Naive thymus-derived CD4-positive, alpha-beta T cell (primary cell): Measurements from ENCODE around the gene GABARAPL1. TPM values are rescaled to one million over a fixed set of nuclear protein-coding genes. Genes with fewer than 3 reads are reported as not detected.

Experiments used
- ATAC-seq: fragments of 150-1000 bp; cut with Tn5 transposase; 2 replicates; pipeline ENCODE4 v1.10.0; 2021; ENCODE audit warnings: mild to moderate bottlenecking, moderate library complexity
- CTCF ChIA-PET: fragments of 350-600 bp; sonication (Branson Sonifier 250); formaldehyde crosslinking; loops from one replicate; lab custom pipeline; 2021; ENCODE audit warnings: antibody characterized with exemption; lab: Charles Lee
- POLR2A ChIA-PET: fragments of 350-600 bp; sonication (Branson Sonifier 250); formaldehyde crosslinking; loops from one replicate; lab custom pipeline; 2021; ENCODE audit warnings: antibody characterized with exemption, inconsistent platforms; lab: Charles Lee
- DNase-seq, 9 donors: peaks; one replicate each; pipeline versions ENCODE4 v3.0.0 to v3.0.0-alpha.2; 2020 to 2022; ENCODE audit warnings: mixed read lengths in 1 of 9
- H3K27ac ChIP-seq: one replicate; pipeline ENCODE4 v1.7.0; 2013; ENCODE audit warnings: mild to moderate bottlenecking, low read depth, low read length, moderate library complexity
- H3K27me3 ChIP-seq, 2 donors: one replicate each; pipeline ENCODE4 v1.7.0; 2013; ENCODE audit warnings: low read length in 2 of 2, mild to moderate bottlenecking in 2 of 2, moderate library complexity in 2 of 2; ENCODE audit not compliant: control insufficient read depth in 2 of 2, insufficient read depth in 2 of 2
- H3K36me3 ChIP-seq, 3 experiments: 1 replicate in 2 of 3; 2 replicates in 1 of 3; pipeline ENCODE4 v1.7.0; 2013; ENCODE audit warnings: low read length in 3 of 3, mild to moderate bottlenecking in 3 of 3, moderate library complexity in 1 of 3; ENCODE audit not compliant: insufficient read depth in 3 of 3, control insufficient read depth in 2 of 3
- H3K4me1 ChIP-seq, 2 donors: one replicate each; pipeline ENCODE4 v1.7.0; 2013; ENCODE audit warnings: low read length in 2 of 2, mild to moderate bottlenecking in 2 of 2, moderate library complexity in 1 of 2; ENCODE audit not compliant: control insufficient read depth in 2 of 2, insufficient read depth in 2 of 2
- H3K4me3 ChIP-seq: 2 replicates; pipeline ENCODE4 v1.7.0; 2013; ENCODE audit warnings: mild to moderate bottlenecking, low read length
- H3K9me3 ChIP-seq, 3 experiments: 1 replicate in 2 of 3; 2 replicates in 1 of 3; pipeline ENCODE4 v1.7.0; 2013; ENCODE audit warnings: low read length in 3 of 3; ENCODE audit not compliant: control insufficient read depth in 2 of 3
- H3K27ac Mint-ChIP-seq, 9 donors: one replicate each; pipeline ENCODE4 v1.8.0; 2020 to 2022; ENCODE audit warnings: mixed read lengths in 9 of 9, mild to moderate bottlenecking in 8 of 9, moderate library complexity in 5 of 9, inconsistent platforms in 2 of 9
- H3K27me3 Mint-ChIP-seq, 5 donors: one replicate each; pipeline ENCODE4 v1.8.0; 2021 to 2022; ENCODE audit warnings: mixed read lengths in 5 of 5, mild to moderate bottlenecking in 1 of 5
- H3K36me3 Mint-ChIP-seq, 5 donors: one replicate each; pipeline ENCODE4 v1.8.0; 2020 to 2022; ENCODE audit warnings: mixed read lengths in 5 of 5, mild to moderate bottlenecking in 3 of 5, inconsistent platforms in 1 of 5
- H3K4me1 Mint-ChIP-seq, 7 donors: one replicate each; pipeline ENCODE4 v1.8.0; 2020 to 2022; ENCODE audit warnings: mixed read lengths in 7 of 7, mild to moderate bottlenecking in 3 of 7, inconsistent platforms in 1 of 7
- H3K4me3 Mint-ChIP-seq, 10 donors: one replicate each; pipeline ENCODE4 v1.8.0; 2020 to 2022; ENCODE audit warnings: mild to moderate bottlenecking in 10 of 10, mixed read lengths in 10 of 10, moderate library complexity in 6 of 10, inconsistent platforms in 2 of 10
- H3K9me3 Mint-ChIP-seq, 11 donors: one replicate each; pipeline ENCODE4 v1.8.0; 2020 to 2022; ENCODE audit warnings: mixed read lengths in 11 of 11, mild to moderate bottlenecking in 4 of 11, inconsistent platforms in 1 of 11, moderate library complexity in 1 of 11
- intact Hi-C, 2 donors: fragments of 100-400 bp; cut with micrococcal nuclease; formaldehyde crosslinking; loops; one replicate each; pipeline ENCODE4 v1.15.1; 2023
- polyA plus RNA-seq, 2 donors: library from polyadenylated mRNA; unstranded; fragments of 300-500 nt; fragmentation: Illumina TruSeq; gene quantifications; one replicate each; pipeline ENCODE4 v1.2.3, GENCODE V29; 2021
- total RNA-seq, 6 experiments: library from RNA in 5 of 6; stranded (reverse) in 5 of 6; gene quantifications; 1 replicate in 5 of 6; 2 replicates in 1 of 6; pipeline ENCODE4 v1.2.3 and lab custom pipeline; 2021 to 2026

Gene GABARAPL1
- total and polyA plus RNA-seq, 7 experiments from 2014 or later = 3.7 to 165 (median 28.2) TPM

DNA sequence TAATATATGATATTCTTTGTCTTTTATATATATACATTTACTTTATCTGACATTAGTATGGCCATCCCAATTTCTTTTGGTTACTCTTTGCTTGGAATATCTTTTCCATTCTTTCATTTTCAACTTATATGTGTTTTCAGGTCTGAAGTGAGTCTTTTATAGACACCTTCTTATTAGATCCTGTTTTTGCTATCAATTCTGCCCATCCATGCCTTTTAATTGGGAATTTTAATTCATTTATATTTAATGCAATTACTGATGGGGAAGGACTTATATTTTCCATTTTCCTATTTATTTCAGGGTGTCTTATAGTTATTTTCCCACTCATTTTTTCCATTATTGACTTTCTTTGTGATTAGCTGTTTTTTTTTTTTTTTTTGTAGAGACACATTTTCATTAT is 43.4 kb downstream of the GABARAPL1 start:
- Histone ChIP-seq H3K36me3 (no peaks in the 10 kb centered on the region), H3K9me3 (no peaks in the 10 kb centered on the region), H3K4me1 (no peaks in the 10 kb centered on the region), H3K27me3 (no peaks in the 10 kb centered on the region), H3K4me3 (no peak overlapping the region), H3K27ac (no peak overlapping the region)
- no peak for ATAC-seq
- intact Hi-C loops = no loop called here
- ChIA-PET CTCF (no interaction called here), POLR2A (no interaction called here)
- peaks cover 0 to 19% (median 15%) of the 10 kb centered on the region in 5 donors for H3K27me3 Mint-ChIP-seq
- no peak overlapping the region for H3K27ac Mint-ChIP-seq
- no peak for DNase-seq
- no peak overlapping the region for H3K4me3 Mint-ChIP-seq
- no peaks in the 10 kb centered on the region for H3K4me1 Mint-ChIP-seq
- H3K36me3 Mint-ChIP-seq = no peaks in the 10 kb centered on the region
- H3K9me3 Mint-ChIP-seq = peaks cover 0 to 26% (median 4%) of the 10 kb centered on the region in 11 donors

DNA sequence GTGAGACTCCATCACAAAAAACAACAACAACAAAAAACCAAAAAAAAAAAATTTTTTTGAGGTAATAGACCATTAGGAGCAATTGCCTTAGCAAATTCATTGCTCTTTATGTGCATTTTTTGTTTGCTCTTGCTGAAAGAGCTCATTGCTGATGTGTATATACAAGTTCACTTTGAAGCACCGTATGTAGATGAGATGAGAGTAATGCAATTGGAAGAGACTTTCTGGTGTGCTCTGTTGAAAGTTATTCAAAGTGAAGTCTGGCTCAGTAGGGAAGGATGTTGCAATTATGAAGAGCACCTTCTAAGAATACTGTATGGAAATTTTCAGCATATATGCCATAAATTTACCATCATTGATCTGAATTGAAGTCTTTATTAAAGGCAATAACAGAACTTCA is 48.2 kb downstream of the GABARAPL1 start:
- H3K27me3 ChIP-seq = no peaks in the 10 kb centered on the region

DNA sequence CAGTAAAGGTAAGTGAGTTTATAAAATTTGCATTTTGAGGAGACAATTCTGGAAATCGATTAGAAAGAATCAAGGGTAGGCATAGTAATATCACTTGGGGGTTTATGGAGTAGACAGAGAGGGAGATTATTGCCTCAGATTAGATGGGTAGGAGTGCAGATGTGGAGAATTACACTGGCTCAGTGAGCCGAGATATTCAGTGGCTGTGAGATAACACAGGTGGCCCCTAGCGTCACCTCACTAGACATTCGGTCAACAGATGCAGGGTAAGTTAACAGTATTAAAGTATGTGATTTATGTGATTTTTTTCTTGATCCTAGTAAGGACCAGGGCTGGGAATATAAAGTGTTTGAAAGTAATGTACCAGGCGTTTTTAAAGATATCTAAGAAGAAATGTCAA is 55.4 kb downstream of the GABARAPL1 start:
- Histone ChIP-seq H3K27ac (no peak overlapping the region), H3K36me3 (no peaks in the 10 kb centered on the region), H3K9me3 (no peaks in the 10 kb centered on the region), H3K4me3 (no peak overlapping the region), H3K27me3 (no peaks in the 10 kb centered on the region), H3K4me1 (no peaks in the 10 kb centered on the region)
- DNase-seq = no peak
- H3K4me3 Mint-ChIP-seq = no peak overlapping the region
- no peak for ATAC-seq
- ChIA-PET CTCF (no interaction called here), POLR2A (no interaction called here)
- H3K27me3 Mint-ChIP-seq = peaks cover 0 to 6% (median 0%) of the 10 kb centered on the region in 5 donors
- no peak overlapping the region for H3K27ac Mint-ChIP-seq
- H3K9me3 Mint-ChIP-seq = no peaks in the 10 kb centered on the region
- H3K36me3 Mint-ChIP-seq = no peaks in the 10 kb centered on the region
- intact Hi-C loops = no loop called here
- H3K4me1 Mint-ChIP-seq = no peaks in the 10 kb centered on the region

More for the DNA sequence above, 48.2 kb downstream of the GABARAPL1 start:
- Histone ChIP-seq H3K36me3 (no peaks in the 10 kb centered on the region), H3K4me3 (no peak overlapping the region), H3K4me1 (no peaks in the 10 kb centered on the region), H3K9me3 (no peaks in the 10 kb centered on the region), H3K27ac (no peak overlapping the region)
- H3K36me3 Mint-ChIP-seq = no peaks in the 10 kb centered on the region
- ATAC-seq = no peak
- H3K27ac Mint-ChIP-seq = no peak overlapping the region
- no peaks in the 10 kb centered on the region for H3K4me1 Mint-ChIP-seq
- H3K9me3 Mint-ChIP-seq = peaks cover 0 to 14% (median 3%) of the 10 kb centered on the region in 11 donors
- H3K27me3 Mint-ChIP-seq = peaks cover 0 to 27% (median 12%) of the 10 kb centered on the region in 5 donors
- ChIA-PET CTCF (no interaction called here), POLR2A (no interaction called here)
- intact Hi-C loops = no loop called here
- DNase-seq = no peak
- no peak overlapping the region for H3K4me3 Mint-ChIP-seq

DNA sequence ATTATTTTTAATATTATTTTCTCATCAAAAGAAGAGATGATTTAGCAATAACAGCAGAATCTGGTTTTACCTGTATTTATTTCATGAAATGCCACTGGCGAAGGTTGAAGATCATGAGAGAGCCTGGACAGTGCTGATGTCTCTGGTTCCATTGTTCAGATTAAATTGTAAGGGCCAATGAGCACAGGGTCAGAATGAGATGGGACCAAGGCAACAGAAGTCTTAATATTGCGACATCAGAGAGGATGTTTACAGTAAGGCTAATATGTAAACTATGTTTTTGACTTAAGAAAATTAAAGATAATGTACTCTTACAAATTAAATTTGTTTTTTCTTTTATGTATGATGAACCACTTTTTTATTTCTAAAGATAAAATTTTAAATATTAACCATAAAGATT is 59.8 kb downstream of the GABARAPL1 start:
- H3K4me1 ChIP-seq = no peaks in the 10 kb centered on the region
- no peak overlapping the region for H3K4me3 Mint-ChIP-seq
- no peaks in the 10 kb centered on the region for H3K36me3 ChIP-seq
- no peak overlapping the region for H3K4me3 ChIP-seq
- no peak overlapping the region for H3K27ac ChIP-seq
- H3K36me3 Mint-ChIP-seq = no peaks in the 10 kb centered on the region
- DNase-seq (no peak), ATAC-seq (no peak)
- no peaks in the 10 kb centered on the region for H3K4me1 Mint-ChIP-seq
- no peak overlapping the region for H3K27ac Mint-ChIP-seq
- no peaks in the 10 kb centered on the region for H3K27me3 ChIP-seq
- ChIA-PET POLR2A (no interaction called here), CTCF (no interaction called here)
- intact Hi-C loops = no loop called here
- peaks cover 0 to 5% (median 0%) of the 10 kb centered on the region in 11 donors for H3K9me3 Mint-ChIP-seq
- peaks cover 0 to 11% (median 6%) of the 10 kb centered on the region in 5 donors for H3K27me3 Mint-ChIP-seq
- H3K9me3 ChIP-seq = no peaks in the 10 kb centered on the region

Other genes with a start within 250 kb of the GABARAPL1 start
- gene CLEC12A, start 241.5 kb upstream of the GABARAPL1 start, total RNA-seq = 10 to 100 TPM in 1 of 5 experiments, 1 to 10 TPM in 2, not detected in 2; 3.2 to 47.8 (median 4.2) TPM
- gene CLEC12A, start 241.5 kb upstream of the GABARAPL1 start, polyA plus RNA-seq = under 1 TPM in 1 of 2 donors, not detected in 1; 0.31 TPM
- gene CLEC1B, start 213.8 kb upstream of the GABARAPL1 start, total RNA-seq = under 1 TPM in 1 of 5 experiments, not detected in 4; 0.91 TPM
- gene CLEC1B, start 213.8 kb upstream of the GABARAPL1 start, polyA plus RNA-seq = not detected
- 1 to 10 TPM in 1 of 5 experiments, under 1 TPM in 2, not detected in 2; 0.42 to 7.4 (median 0.87) TPM for gene CLEC12B, start 202.2 kb upstream of the GABARAPL1 start, total RNA-seq
- gene CLEC12B, start 202.2 kb upstream of the GABARAPL1 start, polyA plus RNA-seq = not detected
- gene CLEC9A, start 182.2 kb upstream of the GABARAPL1 start, total RNA-seq = under 1 TPM in 2 of 5 experiments, not detected in 3; 0.29 to 0.64 TPM
- gene CLEC9A, start 182.2 kb upstream of the GABARAPL1 start, polyA plus RNA-seq = not detected
- gene CLEC1A, start 113.9 kb upstream of the GABARAPL1 start, total RNA-seq = 1 to 10 TPM in 1 of 5 experiments, not detected in 4; 1.0 TPM
- not detected for gene CLEC1A, start 113.9 kb upstream of the GABARAPL1 start, polyA plus RNA-seq
- 100 to 1,000 TPM in 1 of 5 experiments, 10 to 100 TPM in 1, 1 to 10 TPM in 2, not detected in 1; 1.5 to 121 (median 7.2) TPM for gene CLEC7A, start 82.7 kb upstream of the GABARAPL1 start, total RNA-seq
- not detected for gene CLEC7A, start 82.7 kb upstream of the GABARAPL1 start, polyA plus RNA-seq
- gene OLR1, start 40.7 kb upstream of the GABARAPL1 start, total RNA-seq = 1 to 10 TPM in 2 of 5 experiments, not detected in 3; 3.1 to 4.0 TPM
- not detected for gene OLR1, start 40.7 kb upstream of the GABARAPL1 start, polyA plus RNA-seq
- gene TMEM52B, start 33.8 kb upstream of the GABARAPL1 start, total RNA-seq = under 1 TPM in 1 of 5 experiments, not detected in 4; 0.47 TPM
- not detected for gene TMEM52B, start 33.8 kb upstream of the GABARAPL1 start, polyA plus RNA-seq
- gene KLRD1, start 95.0 kb downstream of the GABARAPL1 start, total RNA-seq = 10 to 100 TPM in 1 of 5 experiments, 1 to 10 TPM in 3, under 1 TPM in 1; 0.92 to 82.5 (median 1.7) TPM
- 1 to 10 TPM in 1 of 2 donors, under 1 TPM in 1; 0.68 to 1.9 TPM for gene KLRD1, start 95.0 kb downstream of the GABARAPL1 start, polyA plus RNA-seq
- gene KLRK1, start 177.2 kb downstream of the GABARAPL1 start, total RNA-seq = 10 to 100 TPM in 1 of 5 experiments, 1 to 10 TPM in 3, under 1 TPM in 1; 0.15 to 75.2 (median 5.1) TPM
- gene KLRK1, start 177.2 kb downstream of the GABARAPL1 start, polyA plus RNA-seq = 1 to 10 TPM in 1 of 2 donors, under 1 TPM in 1; 0.62 to 2.7 TPM
- gene KLRC4, start 196.9 kb downstream of the GABARAPL1 start, total RNA-seq = 10 to 100 TPM in 1 of 5 experiments, under 1 TPM in 1, not detected in 3; 0.69 to 11.8 TPM
- gene KLRC4, start 196.9 kb downstream of the GABARAPL1 start, polyA plus RNA-seq = not detected
- 1 to 10 TPM in 2 of 5 experiments, under 1 TPM in 1, not detected in 2; 0.46 to 7.8 (median 1.6) TPM for gene KLRC3, start 207.7 kb downstream of the GABARAPL1 start, total RNA-seq
- not detected for gene KLRC3, start 207.7 kb downstream of the GABARAPL1 start, polyA plus RNA-seq
- 1 to 10 TPM in 1 of 5 experiments, not detected in 4; 6.7 TPM for gene KLRC2, start 223.1 kb downstream of the GABARAPL1 start, total RNA-seq
- gene KLRC2, start 223.1 kb downstream of the GABARAPL1 start, polyA plus RNA-seq = not detected
- gene KLRC1, start 240.5 kb downstream of the GABARAPL1 start, total RNA-seq = 1 to 10 TPM in 2 of 5 experiments, not detected in 3; 1.4 to 9.3 TPM
- gene KLRC1, start 240.5 kb downstream of the GABARAPL1 start, polyA plus RNA-seq = under 1 TPM in 1 of 2 donors, not detected in 1; 0.37 TPM